ENCODE measurements around the gene ZBTB20. TPM values are rescaled to one million over a fixed set of nuclear protein-coding genes. Genes with fewer than 3 reads are reported as not detected.
A peak's percentile ranks its signal among the peaks of the same experiment; 100 is the strongest.

The ZBTB20 gene
- total RNA-seq, 1 donor from 2014 or later, result 91.2 TPM

GRCh38 chr3:114587986-114588385 lies 559.1 kb downstream of the ZBTB20 start:
- peaks cover 3% of the 10 kb centered on the region for H3K36me3 Mint-ChIP-seq (ENCODE audit: low read depth)
- H3K4me3 Mint-ChIP-seq, result no peak overlapping the region
- no peak overlapping the region for H3K27ac Mint-ChIP-seq
- ATAC-seq (ENCODE audit: low read depth), result no peak
- TF ChIP-seq CTCF (IDR thresholded peaks at IDR 0.05), result no peak
- ChIA-PET POLR2A (interaction anchor here (0.5 kb wide), 1 partner anchor 57 kb away, joined by 3 read pairs; no protein-coding TSS in a partner anchor), CTCF (no interaction called here)
- no peaks in the 10 kb centered on the region for H3K27me3 Mint-ChIP-seq
- peaks cover 18% of the 10 kb centered on the region for H3K4me1 Mint-ChIP-seq
- DNase-seq, result no peak
- intact Hi-C loops (cut with micrococcal nuclease), result no loop called here
- no peaks in the 10 kb centered on the region for H3K9me3 Mint-ChIP-seq

- no peak overlapping the region for H3K27ac Mint-ChIP-seq
- peaks cover 3% of the 10 kb centered on the region for H3K36me3 Mint-ChIP-seq (ENCODE audit: low read depth)
- no peak overlapping the region for H3K4me3 Mint-ChIP-seq
- ChIA-PET POLR2A (no interaction called here), CTCF (no interaction called here)
- no peak for ATAC-seq (ENCODE audit: low read depth)
- H3K9me3 Mint-ChIP-seq, result no peaks in the 10 kb centered on the region
- no peaks in the 10 kb centered on the region for H3K27me3 Mint-ChIP-seq
- DNase-seq, result no peak
- intact Hi-C loops (cut with micrococcal nuclease), result no loop called here
- H3K4me1 Mint-ChIP-seq, result peaks cover 23% of the 10 kb centered on the region
- no peak for TF ChIP-seq CTCF (IDR thresholded peaks at IDR 0.05)
Measured at GRCh38 chr3:114586119-114586518, 561.0 kb downstream of the ZBTB20 start.

- CTCF ChIA-PET, result no interaction called here
- no peak overlapping the region for H3K4me3 Mint-ChIP-seq
Measured at GRCh38 chr3:114585687-114586086, 561.4 kb downstream of the ZBTB20 start.

GRCh38 chr3:114584734-114585371 lies 562.2 kb downstream of the ZBTB20 start:
- TF ChIP-seq CTCF (IDR thresholded peaks at IDR 0.05), result no peak
- ATAC-seq (ENCODE audit: low read depth) (peak; percentile 73), DNase-seq (no peak)

More at GRCh38 chr3:114585687-114586086, 561.4 kb downstream of the ZBTB20 start:
- H3K36me3 Mint-ChIP-seq (ENCODE audit: low read depth), result peaks cover 3% of the 10 kb centered on the region
- POLR2A ChIA-PET, result no interaction called here
- TF ChIP-seq CTCF (IDR thresholded peaks at IDR 0.05), result no peak
- H3K9me3 Mint-ChIP-seq, result no peaks in the 10 kb centered on the region
- H3K4me1 Mint-ChIP-seq, result peaks cover 23% of the 10 kb centered on the region
- H3K27ac Mint-ChIP-seq, result no peak overlapping the region
- DNase-seq (no peak), ATAC-seq (ENCODE audit: low read depth) (no peak)
- intact Hi-C loops (cut with micrococcal nuclease), result loop anchor here (1.0 kb wide), 3 partner anchors 201 to 433 kb away; no protein-coding TSS in a partner anchor
- no peaks in the 10 kb centered on the region for H3K27me3 Mint-ChIP-seq

GRCh38 chr3:114582929-114583328 lies 564.2 kb downstream of the ZBTB20 start:
- Mint-ChIP-seq H3K9me3 (no peaks in the 10 kb centered on the region), H3K27me3 (no peaks in the 10 kb centered on the region), H3K4me3 (no peak overlapping the region), H3K27ac (peak overlapping the region; percentile 65), H3K36me3 (ENCODE audit: low read depth) (peaks cover 1% of the 10 kb centered on the region), H3K4me1 (peaks cover 21% of the 10 kb centered on the region)
- no peak for DNase-seq
- ChIA-PET POLR2A (no interaction called here), CTCF (no interaction called here)
- intact Hi-C loops (cut with micrococcal nuclease), result no loop called here
- TF ChIP-seq CTCF (IDR thresholded peaks at IDR 0.05), result no peak
- ATAC-seq (ENCODE audit: low read depth), result no peak

More at GRCh38 chr3:114584734-114585371, 562.2 kb downstream of the ZBTB20 start:
- peak overlapping the region; percentile 63 for H3K4me3 Mint-ChIP-seq
- H3K27me3 Mint-ChIP-seq, result no peaks in the 10 kb centered on the region
- POLR2A ChIA-PET, result interaction anchor here (0.5 kb wide), 1 partner anchor 131 kb away, joined by 6 read pairs; no protein-coding TSS in a partner anchor
- peak overlapping the region; percentile 76 for H3K27ac Mint-ChIP-seq
- intact Hi-C loops (cut with micrococcal nuclease), result loop anchor here (1.0 kb wide), 3 partner anchors 201 to 433 kb away; no protein-coding TSS in a partner anchor
- H3K36me3 Mint-ChIP-seq (ENCODE audit: low read depth), result peaks cover 3% of the 10 kb centered on the region
- peaks cover 23% of the 10 kb centered on the region for H3K4me1 Mint-ChIP-seq
- CTCF ChIA-PET, result interaction anchor here (0.9 to 1.3 kb wide), 3 partner anchors 135 to 294 kb away, joined by 3 to 6 read pairs (median 3); no protein-coding TSS in a partner anchor
- H3K9me3 Mint-ChIP-seq, result no peaks in the 10 kb centered on the region
